PC-3 (cell line): ENCODE data around the gene TUBB4A. TPM values are rescaled to one million over a fixed set of nuclear protein-coding genes. Genes with fewer than 3 reads are reported as not detected.

Experiments used
- ATAC-seq: fragments of 200-7000 bp; cut with Tn5 transposase; 2 replicates; pipeline ENCODE4 v1.9.1; 2020; ENCODE audit warnings: mild to moderate bottlenecking, moderate library complexity
- BruUV-seq: library from RNA; stranded (reverse); fragments of 400-500 nt; replicated peaks from 2 replicates; lab custom pipeline; 2021; lab: Mats Ljungman, UMichigan
- CTCF ChIA-PET: fragments of 300-600 bp; sonication (Branson Sonifier 250); formaldehyde crosslinking; loops from one replicate; lab custom pipeline; 2022; ENCODE audit warnings: antibody characterized with exemption; lab: Charles Lee
- POLR2A ChIA-PET: fragments of 300-600 bp; sonication (Branson Sonifier 250); formaldehyde crosslinking; loops from one replicate; lab custom pipeline; 2022; ENCODE audit warnings: antibody characterized with exemption; ENCODE audit not compliant: unreplicated experiment; lab: Charles Lee
- DNase-seq: peaks from one replicate; pipeline ENCODE4 v3.0.0-alpha.2; 2015
- H2AFZ ChIP-seq: fragments of 300-600 bp; sonication (generic); 2 replicates; pipeline ENCODE4 v1.6.0; 2016; ENCODE audit warnings: antibody characterized with exemption, low read length
- H3F3A ChIP-seq: fragments of 300-600 bp; sonication (generic); one replicate; pipeline ENCODE4 v1.6.0; 2017; ENCODE audit warnings: antibody characterized with exemption, low read length, control low read depth, mild to moderate bottlenecking; ENCODE audit not compliant: unreplicated experiment
- H3K27ac ChIP-seq: fragments of 300-600 bp; sonication (generic); 2 replicates; pipeline ENCODE4 v1.5.1; 2016; ENCODE audit warnings: mild to moderate bottlenecking, low read length
- H3K27me3 ChIP-seq: fragments of 300-600 bp; sonication (generic); 2 replicates; pipeline ENCODE4 v1.6.1; 2016; ENCODE audit warnings: low read length, mixed read lengths
- H3K36me3 ChIP-seq: fragments of 300-600 bp; sonication (generic); 2 replicates; pipeline ENCODE4 v1.6.1; 2016; ENCODE audit warnings: low read depth, mixed run types, low read length, mixed read lengths
- H3K4me1 ChIP-seq: fragments of 300-600 bp; sonication (generic); 2 replicates; pipeline ENCODE4 v1.5.1; 2016; ENCODE audit warnings: low read length; ENCODE audit not compliant: insufficient read depth
- H3K4me2 ChIP-seq: fragments of 300-600 bp; sonication (generic); 2 replicates; pipeline ENCODE4 v1.6.0; 2016; ENCODE audit warnings: low read length
- H3K4me3 ChIP-seq: fragments of 300-600 bp; sonication (generic); 2 replicates; pipeline ENCODE4 v1.5.1; 2016; ENCODE audit warnings: mild to moderate bottlenecking, low read length, mixed read lengths
- H3K79me2 ChIP-seq: fragments of 300-600 bp; sonication (generic); 2 replicates; pipeline ENCODE4 v1.6.1; 2017; ENCODE audit warnings: low read length, mixed read lengths
- H3K9ac ChIP-seq: fragments of 300-600 bp; sonication (generic); 2 replicates; pipeline ENCODE4 v1.6.0; 2016; ENCODE audit warnings: mild to moderate bottlenecking, low read length
- H3K9me2 ChIP-seq: fragments of 300-600 bp; sonication (generic); replicated peaks from 2 replicates; pipeline ENCODE4 v1.6.1; 2016; ENCODE audit warnings: mixed run types, low read length, mixed read lengths
- H3K9me3 ChIP-seq: fragments of 300-600 bp; sonication (generic); 2 replicates; pipeline ENCODE4 v1.6.1; 2016; ENCODE audit warnings: low read length, mixed read lengths
- H4K20me1 ChIP-seq: fragments of 300-600 bp; sonication (generic); 2 replicates; pipeline ENCODE4 v1.6.1; 2016; ENCODE audit warnings: low read length, mixed read lengths
- CTCF ChIP-seq: fragments of 300-600 bp; sonication (generic); conservative IDR thresholded peaks from 2 replicates; pipeline ENCODE4 v1.5.1; 2017; ENCODE audit warnings: antibody characterized with exemption, low read depth, mild to moderate bottlenecking, low read length
- EZH2 ChIP-seq: fragments of 300-600 bp; sonication (generic); IDR thresholded peaks from one replicate; pipeline ENCODE4 v1.6.1; 2017; ENCODE audit warnings: antibody characterized with exemption, mild to moderate bottlenecking, low read length; ENCODE audit not compliant: unreplicated experiment
- EZH2phosphoT487 ChIP-seq: fragments of 300-600 bp; sonication (generic); IDR thresholded peaks from 2 replicates; pipeline ENCODE4 v1.6.1; 2018; ENCODE audit warnings: mild to moderate bottlenecking, antibody characterized with exemption, low read length, borderline replicate concordance
- intact Hi-C: fragments of 100-400 bp; cut with micrococcal nuclease; formaldehyde crosslinking; loops from 2 replicates; pipeline ENCODE4 v1.9.0; 2023
- total RNA-seq: library from RNA; depleted of rRNA; stranded (reverse); fragments of >200 nt; gene quantifications from 2 replicates; pipeline ENCODE4 v1.2.3, GENCODE V29; 2014

Gene TUBB4A
- total RNA-seq, 1 experiment from 2014 or later, result 4.6 TPM

DNA sequence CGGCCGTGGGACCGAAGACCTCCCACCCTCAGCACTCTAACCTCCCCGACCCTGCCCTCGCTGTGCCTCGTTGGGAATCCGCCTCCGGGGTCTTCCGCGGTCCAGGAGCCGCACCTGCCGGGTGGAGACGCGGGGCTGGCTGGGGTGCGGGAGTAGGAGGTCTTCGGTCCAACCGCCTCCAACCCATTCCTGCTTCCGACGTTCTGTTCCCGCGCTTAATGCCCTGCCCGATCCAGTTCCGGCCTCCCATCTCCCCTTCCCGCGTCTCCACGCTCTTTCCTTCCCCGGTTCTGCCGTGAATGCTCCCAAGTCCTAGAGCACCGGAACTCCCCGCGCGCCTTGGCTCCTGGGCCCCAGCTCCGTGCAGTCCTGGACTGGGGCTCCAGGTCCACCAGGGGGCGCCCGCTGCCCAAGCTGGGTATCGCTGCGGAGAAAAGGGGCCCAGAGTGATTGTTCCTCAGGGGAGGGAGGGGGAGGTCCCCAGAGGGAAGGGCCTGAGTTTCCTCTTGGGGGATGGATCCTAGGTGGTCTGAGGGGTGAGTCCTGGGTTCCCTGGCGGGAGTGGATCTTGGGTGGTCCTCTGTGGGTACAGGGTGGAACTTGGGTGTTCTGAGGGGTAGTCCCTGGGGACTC, 14.7 kb upstream of the TUBB4A start:
- H3K27ac ChIP-seq, result no peak overlapping the region
- no peaks in the 10 kb centered on the region for H3K27me3 ChIP-seq
- ChIA-PET POLR2A (interaction anchor here (0.6 to 0.7 kb wide), 2 partner anchors 527 to 613 kb away, joined by 4 to 7 read pairs; no protein-coding TSS in a partner anchor), CTCF (interaction anchor here (0.5 to 1.2 kb wide), 14 partner anchors 14 to 618 kb away, joined by 3 to 8 read pairs (median 4); partner anchors contain the start of genes GPR108 and TNFSF9)
- no peaks in the 10 kb centered on the region for H3F3A ChIP-seq
- H3K36me3 ChIP-seq, result no peaks in the 10 kb centered on the region
- H3K4me3 ChIP-seq, result peak overlapping the region; percentile 74
- H3K9ac ChIP-seq, result peak overlapping the region; percentile 62
- peaks cover 15% of the 10 kb centered on the region for H3K4me1 ChIP-seq
- no TSS peak for BruUV-seq
- peak; percentile 86 for ATAC-seq
- no peaks in the 10 kb centered on the region for H3K9me2 ChIP-seq
- intact Hi-C loops, result loop anchor here (1.0 to 2.0 kb wide), 5 partner anchors 56 to 347 kb away; partner anchors contain the start of gene GPR108
- no peaks in the 10 kb centered on the region for H3K9me3 ChIP-seq
- H2AFZ ChIP-seq, result peak overlapping the region; percentile 94
- no peaks in the 10 kb centered on the region for H3K79me2 ChIP-seq
- TF ChIP-seq CTCF, result peak; percentile 99
- no peak for TF ChIP-seq EZH2phosphoT487
- H3K4me2 ChIP-seq, result peak overlapping the region; percentile 96
- no peaks in the 10 kb centered on the region for H4K20me1 ChIP-seq
- DNase-seq, result peak; percentile 93

DNA sequence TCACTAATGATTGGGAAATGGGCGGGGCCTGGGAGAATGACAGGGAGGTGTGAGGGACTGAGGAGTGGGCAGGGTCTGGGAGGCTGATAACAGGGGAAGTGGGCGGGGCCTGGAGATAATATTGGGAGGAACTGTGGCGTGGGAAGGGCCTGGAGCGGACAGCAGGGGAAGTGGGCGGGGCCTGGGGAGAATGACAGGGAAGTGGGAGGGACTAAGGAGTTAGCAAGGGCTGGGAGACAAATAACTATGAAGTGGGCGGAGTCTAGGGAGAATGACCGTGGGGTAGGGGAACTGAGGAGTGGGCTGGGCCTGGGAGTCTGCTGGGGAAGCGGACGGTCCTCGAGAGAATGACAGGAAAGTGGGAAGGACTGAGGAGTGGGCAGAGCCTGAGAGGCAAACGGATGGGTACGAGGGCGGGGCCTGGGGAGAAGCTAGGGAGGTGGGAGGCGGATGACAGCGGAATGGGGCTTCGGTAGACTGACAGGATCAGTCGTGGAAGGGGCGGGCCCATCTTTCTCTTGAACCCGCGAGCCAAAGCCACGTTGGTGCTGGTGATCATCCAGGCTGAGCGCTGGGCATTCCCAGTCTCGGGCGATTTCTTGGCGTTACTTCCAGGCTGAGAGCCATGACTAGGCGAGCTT, 14.0 kb upstream of the TUBB4A start:
- CTCF ChIA-PET, result interaction anchor here (0.5 to 1.2 kb wide), 14 partner anchors 13 to 619 kb away, joined by 3 to 8 read pairs (median 4); partner anchors contain the start of genes GPR108 and TNFSF9
- H4K20me1 ChIP-seq, result no peaks in the 10 kb centered on the region

More for the DNA sequence above, 14.0 kb upstream of the TUBB4A start:
- Histone ChIP-seq H3K9ac (peak overlapping the region; percentile 62), H2AFZ (peak overlapping the region; percentile 94), H3K4me3 (peak overlapping the region; percentile 74), H3K36me3 (no peaks in the 10 kb centered on the region), H3K27me3 (no peaks in the 10 kb centered on the region), H3K4me1 (peaks cover 15% of the 10 kb centered on the region), H3F3A (no peaks in the 10 kb centered on the region), H3K27ac (no peak overlapping the region), H3K9me2 (no peaks in the 10 kb centered on the region), H3K9me3 (no peaks in the 10 kb centered on the region), H3K4me2 (peak overlapping the region; percentile 96), H3K79me2 (no peaks in the 10 kb centered on the region)
- intact Hi-C loops, result loop anchor here (1.0 to 2.0 kb wide), 5 partner anchors 56 to 347 kb away; partner anchors contain the start of gene GPR108
- no TSS peak for BruUV-seq
- DNase-seq, result peak; percentile 97
- POLR2A ChIA-PET, result interaction anchor here (0.7 kb wide), 1 partner anchor 612 kb away, joined by 4 read pairs; no protein-coding TSS in a partner anchor
- peak; percentile 81 for ATAC-seq
- TF ChIP-seq CTCF (no peak), EZH2phosphoT487 (no peak), EZH2 (no peak)
